NCI-H2029 treated with DMSO at 0.1 percent for 48 hours (cell line): Measurements from ENCODE around the gene EDN3.

Experiments used
- DNase-seq: peaks from one replicate; lab custom pipeline; 2025; lab: John Stamatoyannopoulos, UW

The EDN3 gene

GRCh38 chr20:59300333-59301081 is at the start of gene EDN3:
Gene EDN3, plus strand, starts transcription at chr20:59300611. Its CDS starts 202 bp downstream, at chr20:59300813.
- no peak for DNase-seq

- no peak for DNase-seq
Observed at GRCh38 chr20:59253325-59253724, 47.1 kb upstream of the EDN3 start.

GRCh38 chr20:59253779-59254319 is 46.6 kb upstream of the EDN3 start:
- DNase-seq = no peak

DNA sequence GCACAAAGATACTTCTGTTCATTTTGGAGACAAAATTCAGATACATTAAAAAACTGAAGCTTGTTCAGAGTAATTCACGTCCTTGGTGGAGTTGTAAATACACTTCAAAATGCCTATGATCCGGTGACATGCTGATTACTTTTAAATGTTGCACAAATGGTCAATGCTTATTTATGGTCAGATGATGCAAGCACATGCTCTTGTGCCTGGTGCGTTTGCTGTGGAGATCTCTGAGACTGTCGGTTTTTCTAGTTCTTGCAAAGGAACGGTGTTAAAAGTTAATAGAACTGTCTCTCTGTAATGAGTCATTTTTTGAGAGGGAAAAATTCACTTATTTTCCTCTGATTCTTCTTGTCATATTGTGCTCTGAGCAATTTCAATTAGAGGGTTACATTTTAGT is 45.2 kb upstream of the EDN3 start:
- DNase-seq = no peak

DNA sequence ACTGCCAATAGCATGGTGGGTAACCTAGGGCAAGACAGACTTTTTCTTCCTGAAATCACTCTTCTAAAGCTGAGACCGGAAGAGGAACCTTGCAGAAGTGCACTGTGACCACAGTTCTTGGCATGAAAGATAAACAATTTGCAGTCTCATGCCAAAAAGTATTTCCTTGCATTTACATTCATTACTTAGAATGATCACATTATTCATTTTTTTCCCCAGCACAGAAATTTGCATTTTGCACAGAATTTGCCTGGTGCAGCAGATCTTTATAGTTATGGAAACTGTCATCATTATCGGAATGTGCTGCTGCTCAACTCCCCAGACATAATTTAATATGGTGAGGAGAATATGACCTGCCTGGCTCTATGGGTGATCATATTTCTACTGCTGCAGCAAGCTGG is 42.2 kb upstream of the EDN3 start:
- DNase-seq = no peak

DNA sequence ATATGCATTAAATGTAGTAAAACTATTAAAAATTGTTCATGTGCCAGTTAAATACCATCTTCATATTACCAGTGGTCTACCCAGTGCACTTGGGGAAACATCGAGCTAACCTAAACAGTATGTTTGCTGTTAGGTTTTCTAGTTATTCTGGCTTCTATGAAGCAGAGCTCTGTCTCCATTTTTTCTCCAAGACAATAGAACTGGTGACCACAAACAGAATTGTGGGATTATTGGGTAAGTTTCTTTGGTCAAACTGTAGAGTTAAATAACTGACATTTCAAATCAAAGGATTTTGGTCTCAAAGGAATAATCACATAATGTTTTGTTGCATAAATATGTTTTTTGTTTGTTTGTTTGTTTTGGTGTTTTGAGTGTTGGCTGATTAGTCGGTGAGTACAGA is 40.5 kb upstream of the EDN3 start:
- no peak for DNase-seq

DNA sequence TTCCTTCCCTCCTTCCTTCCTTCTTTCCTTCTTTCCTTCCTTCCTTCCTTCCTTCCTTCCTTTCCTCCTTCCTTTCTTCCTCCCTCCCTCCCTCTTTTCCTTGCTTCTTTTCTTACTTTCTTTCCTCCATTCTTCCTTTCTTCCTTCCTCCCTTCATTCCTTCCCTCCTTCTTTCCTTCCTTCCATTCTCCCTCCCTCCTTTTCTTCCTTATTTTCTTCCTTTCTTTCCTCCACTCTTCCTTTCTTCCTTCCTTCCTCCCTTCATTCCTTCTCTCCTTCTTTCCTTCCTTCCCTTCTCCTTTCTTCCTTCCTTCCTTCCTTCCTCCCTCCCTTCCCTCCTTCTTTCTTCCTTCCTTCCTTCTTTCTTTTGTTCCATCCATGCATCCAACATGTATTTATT is 35.1 kb upstream of the EDN3 start:
- DNase-seq = no peak

- no peak for DNase-seq
Observed at GRCh38 chr20:59268870-59269269, 31.5 kb upstream of the EDN3 start.

DNA sequence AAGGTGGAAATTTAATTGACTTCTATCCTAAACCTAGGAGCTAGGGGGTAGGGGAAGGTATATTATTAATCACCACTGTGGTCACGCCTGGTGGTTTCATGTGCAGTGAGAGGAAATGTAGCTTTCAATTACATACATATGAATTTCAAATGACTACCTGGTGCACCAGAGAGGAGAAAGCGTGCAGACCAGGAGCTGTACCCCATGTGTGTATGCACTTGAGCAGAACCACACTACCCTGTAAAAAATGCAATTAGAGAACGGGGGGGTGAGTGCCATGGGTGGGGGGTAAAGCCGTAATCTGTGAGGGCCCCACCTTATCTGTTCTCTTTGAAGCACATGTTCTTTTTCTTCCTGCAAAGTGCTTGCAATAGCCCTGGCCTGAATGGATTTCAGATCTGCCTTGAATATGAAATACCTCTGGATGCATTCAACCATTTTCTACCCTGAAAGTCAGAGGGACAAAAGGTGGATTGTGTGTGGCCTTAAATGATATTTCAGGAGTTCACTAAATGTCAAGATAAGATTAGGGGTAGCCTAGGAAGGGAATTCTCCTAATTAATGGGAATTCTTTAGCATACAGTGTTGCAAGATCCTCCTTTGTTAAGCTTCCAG is 30.9 kb upstream of the EDN3 start:
- DNase-seq = no peak

DNA sequence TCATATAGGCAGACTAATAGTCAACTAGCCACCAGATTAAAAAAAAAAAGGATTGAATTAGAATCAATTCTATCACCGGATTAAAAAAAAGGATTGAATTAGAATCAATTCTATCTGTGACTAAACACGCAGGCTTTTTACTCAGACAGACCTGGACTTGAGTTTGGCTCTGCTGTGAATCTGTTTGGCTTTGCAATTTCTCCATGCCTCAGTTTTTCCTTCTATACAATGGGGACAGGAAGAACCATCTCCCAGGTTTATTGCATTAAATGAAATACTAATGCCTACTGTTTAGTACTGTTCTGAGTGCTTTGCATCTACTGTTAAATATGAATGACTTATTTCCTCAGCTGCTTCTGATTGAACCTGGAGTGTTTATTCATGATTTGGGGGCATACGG is 30.0 kb upstream of the EDN3 start:
- DNase-seq = no peak

DNA sequence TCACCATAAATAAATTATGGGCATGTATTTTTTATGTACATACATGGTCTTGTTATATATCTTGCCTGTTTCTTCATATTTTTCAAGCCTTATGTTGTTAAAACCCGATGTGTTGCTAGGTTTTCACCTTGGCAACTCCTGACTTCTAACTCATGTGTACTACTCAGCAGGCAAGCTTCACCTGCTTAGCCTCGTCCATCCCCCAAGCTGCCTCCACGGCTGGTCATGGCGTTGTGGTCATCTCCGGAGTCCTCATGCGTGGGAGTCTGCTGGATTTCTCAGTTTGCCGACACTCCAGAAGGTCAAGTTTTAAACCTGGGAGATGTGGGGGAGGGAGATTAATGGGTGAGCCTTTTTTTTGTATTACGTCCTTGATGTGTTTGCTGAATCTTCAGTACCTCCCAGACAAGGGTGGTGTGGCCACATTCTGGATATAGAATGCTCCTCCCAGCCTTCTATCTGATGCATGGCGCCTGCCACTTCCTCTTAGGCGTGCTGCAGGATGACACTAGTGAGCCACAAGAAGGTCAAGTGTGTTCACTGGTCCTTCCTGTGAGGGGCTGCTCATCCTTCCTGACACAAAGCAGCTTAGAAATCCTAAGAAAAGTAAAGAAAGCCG is 26.6 kb upstream of the EDN3 start:
- no peak for DNase-seq

GRCh38 chr20:59276938-59277337 is 23.5 kb upstream of the EDN3 start:
- no peak for DNase-seq

- DNase-seq = no peak
Observed at GRCh38 chr20:59284470-59284869, 15.9 kb upstream of the EDN3 start.

DNA sequence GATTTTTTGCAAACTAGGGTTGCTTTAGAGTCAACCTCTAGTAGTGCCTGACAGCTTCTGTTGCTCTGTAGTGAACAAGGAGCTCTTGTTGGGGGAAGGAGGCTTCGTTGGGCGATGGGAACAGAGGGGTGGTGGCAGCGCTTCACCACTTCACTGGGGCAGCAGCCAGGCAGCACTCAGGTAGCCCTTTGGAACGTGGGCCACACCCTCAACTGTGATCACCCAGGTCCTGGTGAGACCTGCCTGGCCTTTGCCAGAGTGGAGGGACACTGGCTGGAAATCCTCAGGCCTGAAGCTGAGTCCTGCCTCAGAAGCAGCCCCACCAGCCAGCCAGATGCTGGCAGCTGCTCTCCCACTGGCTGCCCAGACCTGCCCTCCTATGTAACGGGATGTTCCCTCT is 10.4 kb upstream of the EDN3 start:
- no peak for DNase-seq

- DNase-seq = no peak
Observed at GRCh38 chr20:59291740-59292383, 8.5 kb upstream of the EDN3 start.

DNA sequence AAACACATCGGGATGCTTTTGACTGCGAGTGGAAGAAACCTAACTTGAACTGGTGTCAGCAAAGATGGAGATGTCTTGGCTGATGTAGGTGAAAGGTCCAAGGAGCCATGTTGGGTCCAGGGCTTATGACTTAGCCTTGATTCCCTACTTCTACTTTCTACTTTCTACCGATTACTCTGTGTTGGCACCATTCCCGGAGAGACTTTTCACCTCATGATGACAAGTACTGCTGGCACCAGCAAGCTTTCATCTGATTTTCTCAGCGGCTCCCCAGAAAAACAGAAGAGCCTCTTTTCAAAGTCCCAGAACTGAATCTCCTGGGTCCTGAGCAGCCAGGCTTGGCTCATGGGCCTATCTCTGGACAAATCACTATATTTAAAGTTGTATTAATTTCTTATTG is 4.9 kb upstream of the EDN3 start:
- DNase-seq = no peak

- no peak for DNase-seq
Observed at GRCh38 chr20:59297686-59298085, 2.7 kb upstream of the EDN3 start.

DNA sequence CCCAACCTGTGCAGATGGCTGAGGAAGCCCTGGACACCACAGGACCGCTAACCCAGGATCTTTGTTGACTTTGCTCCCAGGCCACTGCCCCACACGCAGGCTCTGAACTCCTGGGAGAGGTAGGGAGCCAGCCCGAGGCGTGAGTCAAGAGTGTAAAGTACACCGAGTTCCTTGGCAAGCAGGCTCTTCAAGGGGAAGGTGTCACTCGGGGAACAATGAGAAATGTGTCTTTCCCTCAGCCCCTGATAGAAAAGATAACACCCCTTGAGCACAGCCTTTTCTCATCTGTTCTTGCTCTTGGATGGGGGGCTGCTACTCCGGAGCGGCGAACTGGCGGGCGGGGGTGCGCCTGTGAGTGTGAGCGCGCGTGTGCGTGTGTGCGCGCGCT is 472 bp upstream of the EDN3 start:
- DNase-seq = no peak

DNA sequence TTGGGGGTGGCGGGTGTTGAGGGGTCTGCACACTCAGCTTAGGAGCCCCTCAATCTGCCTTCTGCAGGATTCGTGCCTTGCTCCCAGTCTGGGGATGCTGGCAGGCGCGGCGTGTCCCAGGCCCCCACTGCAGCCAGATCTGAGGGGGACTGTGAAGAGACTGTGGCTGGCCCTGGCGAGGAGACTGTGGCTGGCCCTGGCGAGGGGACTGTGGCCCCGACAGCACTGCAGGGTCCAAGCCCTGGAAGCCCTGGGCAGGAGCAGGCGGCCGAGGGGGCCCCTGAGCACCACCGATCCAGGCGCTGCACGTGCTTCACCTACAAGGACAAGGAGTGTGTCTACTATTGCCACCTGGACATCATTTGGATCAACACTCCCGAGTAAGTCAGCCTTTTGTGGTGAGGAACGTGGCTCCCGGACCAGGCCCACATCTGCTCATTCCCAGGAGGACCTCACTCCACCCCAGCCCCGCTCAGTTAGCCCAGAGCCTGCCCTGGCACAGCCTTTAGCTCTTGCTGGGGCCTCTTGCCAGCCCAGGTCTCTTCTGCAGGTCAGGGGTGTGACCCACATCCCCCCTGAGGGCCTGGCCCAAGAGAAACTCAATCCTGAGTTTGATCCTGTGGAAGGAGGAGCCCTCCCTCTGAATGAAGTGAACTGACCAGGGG is 1.1 kb downstream of the EDN3 start:
- DNase-seq = no peak

GRCh38 chr20:59305908-59306655 is 5.7 kb downstream of the EDN3 start:
- no peak for DNase-seq

DNA sequence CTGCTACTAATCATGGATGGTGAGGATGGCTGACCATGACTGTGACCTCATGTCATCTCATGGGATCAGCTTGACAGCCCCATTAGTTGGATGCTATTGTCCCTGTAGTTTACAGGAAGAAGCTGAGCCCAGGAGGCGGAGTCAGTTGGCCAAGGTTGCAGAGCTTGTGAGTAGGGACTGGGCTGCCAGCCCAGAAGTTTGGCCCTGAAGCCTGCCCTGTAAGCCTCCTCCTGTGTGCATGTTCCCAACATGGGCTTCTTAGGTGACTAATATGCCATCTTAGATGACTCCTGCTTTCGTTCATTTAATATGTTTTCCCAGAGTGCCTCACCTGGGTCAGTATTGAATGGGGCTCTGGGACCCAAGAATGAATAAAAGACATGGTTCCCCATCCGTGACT is 6.9 kb downstream of the EDN3 start:
- DNase-seq = no peak
